RKO (cell line): ENCODE measurements around the gene ALG8.
A peak's percentile ranks its signal among the peaks of the same experiment; 100 is the strongest.

Experiments used
- DNase-seq: peaks from one replicate; pipeline ENCODE4 v3.0.0-alpha.2; 2016; ENCODE audit warnings: low spot score

ALG8 gene

GRCh38 chr11:78158987-78159652 lies 19.7 kb upstream of the ALG8 start:
- DNase-seq = no peak

- DNase-seq = no peak
These were observed 16.9 kb upstream of the ALG8 start for GRCh38 chr11:78156127-78156844.

- DNase-seq = no peak
These were observed 12.4 kb upstream of the ALG8 start for GRCh38 chr11:78151804-78152203.

GRCh38 chr11:78150754-78151153 lies 11.3 kb upstream of the ALG8 start:
- no peak for DNase-seq

GRCh38 chr11:78150346-78150745 lies 10.9 kb upstream of the ALG8 start:
- no peak for DNase-seq

- peak; percentile 33 for DNase-seq
These were observed 10.2 kb upstream of the ALG8 start for GRCh38 chr11:78149646-78150045.

- DNase-seq = no peak
These were observed 8.4 kb upstream of the ALG8 start for GRCh38 chr11:78147807-78148206.

GRCh38 chr11:78145511-78146025 lies 6.1 kb upstream of the ALG8 start:
- DNase-seq = no peak

- DNase-seq = peak; percentile 63
These were observed 1.1 kb upstream of the ALG8 start for GRCh38 chr11:78140392-78141077.

- DNase-seq = peak; percentile 54
These were observed 568 bp downstream of the ALG8 start for GRCh38 chr11:78138694-78139421.

GRCh38 chr11:78138291-78138690 lies 1.1 kb downstream of the ALG8 start:
- peak; percentile 82 for DNase-seq

GRCh38 chr11:78132475-78132874 lies 7.0 kb downstream of the ALG8 start:
- no peak for DNase-seq

GRCh38 chr11:78131956-78132355 lies 7.5 kb downstream of the ALG8 start:
- no peak for DNase-seq

- DNase-seq = no peak
These were observed 12.0 kb downstream of the ALG8 start for GRCh38 chr11:78127403-78127802.

GRCh38 chr11:78112582-78113275 lies 26.7 kb downstream of the ALG8 start:
- DNase-seq = no peak

- DNase-seq = no peak
These were observed 28.1 kb downstream of the ALG8 start for GRCh38 chr11:78111298-78111697.

- DNase-seq = peak; percentile 82
These were observed 28.6 kb downstream of the ALG8 start for GRCh38 chr11:78110830-78111229.

- DNase-seq = no peak
These were observed 29.1 kb downstream of the ALG8 start for GRCh38 chr11:78110351-78110750.

- no peak for DNase-seq
These were observed 30.1 kb downstream of the ALG8 start for GRCh38 chr11:78109081-78110015.

GRCh38 chr11:78100676-78101472 lies 38.6 kb downstream of the ALG8 start:
- no peak for DNase-seq
